SK-N-SH (cell line): Measurements from ENCODE around the gene MGRN1. TPM values are rescaled to one million over a fixed set of nuclear protein-coding genes. Genes with fewer than 3 reads are reported as not detected.

ENCODE experiments used
- CTCF ChIA-PET: fragments of 300-600, 350-600 bp; formaldehyde crosslinking; extraction: SDS; loops from one replicate; lab custom pipeline; 2021; lab: Yijun Ruan, JAX
- POLR2A ChIA-PET: fragments of 350-600 bp; sonication (Branson Sonifier 250); formaldehyde crosslinking; extraction: SDS; loops from one replicate; lab custom pipeline; 2020; ENCODE audit warnings: antibody characterized with exemption, inconsistent platforms; lab: Yijun Ruan, JAX
- DNase-seq: peaks from one replicate; pipeline ENCODE4 v3.0.0; 2012
- H2AFZ ChIP-seq: fragments of 200-600 bp; sonication (generic); 2 replicates; pipeline ENCODE4 v1.8.1; 2016; ENCODE audit warnings: antibody characterized with exemption, mild to moderate bottlenecking, low read depth
- H3F3A ChIP-seq: fragments of 200-600 bp; sonication (generic); replicated peaks from 2 replicates; pipeline ENCODE3; 2016; ENCODE audit warnings: antibody characterized with exemption, mild to moderate bottlenecking; ENCODE audit not compliant: insufficient read depth
- H3K27ac ChIP-seq, 2 experiments: fragments of 200-500 bp in 1 of 2; fragments of 200-600 bp in 1 of 2; sonication (Bioruptor generic) in 1 of 2; sonication (generic), shearing (Covaris generic) in 1 of 2; 2 replicates each; pipeline versions ENCODE4 v1.5.1 to v1.6.1; 2014 to 2016; ENCODE audit warnings: low read depth in 2 of 2, inconsistent platforms in 1 of 2, low read length in 1 of 2, mild to moderate bottlenecking in 1 of 2, mixed read lengths in 1 of 2
- H3K27me3 ChIP-seq: fragments of 200-600 bp; sonication (generic), shearing (Covaris generic); 2 replicates; pipeline ENCODE4 v1.6.1; 2016; ENCODE audit warnings: mixed run types; ENCODE audit not compliant: insufficient read depth
- H3K36me3 ChIP-seq, 2 experiments: fragments of 200-500 bp in 1 of 2; fragments of 200-600 bp in 1 of 2; sonication (Bioruptor generic) in 1 of 2; sonication (generic) in 1 of 2; replicated peaks in 1 of 2; 2 replicates each; pipeline versions ENCODE3 to v1.5.1; 2014 to 2016; ENCODE audit warnings: low read length in 1 of 2, mild to moderate bottlenecking in 1 of 2; ENCODE audit not compliant: insufficient read depth in 2 of 2, control insufficient read depth in 1 of 2
- H3K4me1 ChIP-seq, 2 experiments: fragments of 200-500 bp in 1 of 2; fragments of 200-600 bp in 1 of 2; sonication (Bioruptor generic) in 1 of 2; sonication (generic), shearing (Covaris generic) in 1 of 2; 2 replicates each; pipeline versions ENCODE4 v1.5.1 to v1.6.1; 2014 to 2016; ENCODE audit warnings: low read depth in 1 of 2, low read length in 1 of 2, mixed run types in 1 of 2; ENCODE audit not compliant: insufficient read depth in 2 of 2, control insufficient read depth in 1 of 2
- H3K4me2 ChIP-seq: fragments of 200-600 bp; sonication (generic), shearing (Covaris generic); 2 replicates; pipeline ENCODE4 v1.6.1; 2017; ENCODE audit warnings: mixed run types
- H3K4me3 ChIP-seq, 2 experiments: fragments of 200-500 bp in 1 of 2; fragments of 200-600 bp in 1 of 2; sonication (Bioruptor generic) in 1 of 2; sonication (generic), shearing (Covaris generic) in 1 of 2; 2 replicates each; pipeline versions ENCODE4 v1.5.1 to v1.8.1; 2014 to 2016; ENCODE audit warnings: low read depth in 2 of 2, inconsistent platforms in 1 of 2, low read length in 1 of 2, mild to moderate bottlenecking in 1 of 2, mixed read lengths in 1 of 2, moderate library complexity in 1 of 2
- H3K79me2 ChIP-seq: fragments of 200-600 bp; sonication (generic); 2 replicates; pipeline ENCODE4 v1.8.1; 2017; ENCODE audit warnings: mild to moderate bottlenecking; ENCODE audit not compliant: insufficient read depth
- H3K9ac ChIP-seq: fragments of 200-600 bp; sonication (generic); 2 replicates; pipeline ENCODE4 v1.6.1; 2017; ENCODE audit warnings: mixed run types
- H3K9me2 ChIP-seq: fragments of 200-600 bp; sonication (generic); 2 replicates; pipeline ENCODE4 v1.6.1; 2017; ENCODE audit warnings: mixed run types
- H3K9me3 ChIP-seq: fragments of 200-600 bp; sonication (generic); 2 replicates; pipeline ENCODE4 v1.6.1; 2017; ENCODE audit warnings: mixed run types, mild to moderate bottlenecking, moderate library complexity
- H4K20me1 ChIP-seq: fragments of 200-600 bp; sonication (generic); 2 replicates; pipeline ENCODE4 v1.6.1; 2017; ENCODE audit warnings: mild to moderate bottlenecking, mixed run types; ENCODE audit not compliant: insufficient read depth
- CHD2 ChIP-seq: fragments of 150-350 bp; IDR thresholded peaks from 2 replicates; pipeline ENCODE4 v1.6.1; 2018; ENCODE audit warnings: low read length; ENCODE audit not compliant: partially characterized antibody
- CTCF ChIP-seq: fragments of 200-600 bp; sonication (generic); IDR thresholded peaks from 2 replicates; pipeline ENCODE4 v1.6.1; 2017; ENCODE audit warnings: antibody characterized with exemption, mild to moderate bottlenecking, moderate library complexity
- EP300 ChIP-seq, 2 experiments: IDR thresholded peaks; 2 replicates each; pipeline versions ENCODE4 v1.4.0 to v1.6.1; 2012; ENCODE audit warnings: borderline replicate concordance in 1 of 2, low read depth in 1 of 2, low read length in 1 of 2
- EZH2phosphoT487 ChIP-seq: fragments of 200-600 bp; sonication (generic); IDR thresholded peaks from 2 replicates; pipeline ENCODE4 v1.6.1; 2017; ENCODE audit warnings: low read depth, mixed run types, mild to moderate bottlenecking, antibody characterized with exemption, moderate library complexity, borderline replicate concordance
- FOSL2 ChIP-seq: IDR thresholded peaks from 2 replicates; pipeline ENCODE4 v1.4.0; 2012; ENCODE audit warnings: low read depth, mild to moderate bottlenecking, moderate library complexity, borderline replicate concordance
- FOXJ3 ChIP-seq: sonication (generic); formaldehyde crosslinking; IDR thresholded peaks from 2 replicates; pipeline ENCODE4 v1.5.1; 2020; ENCODE audit warnings: mild to moderate bottlenecking, missing genetic modification reagents
- GABPA ChIP-seq: IDR thresholded peaks from 2 replicates; pipeline ENCODE4 v1.4.0; 2012; ENCODE audit warnings: low read depth, mild to moderate bottlenecking
- IRF3 ChIP-seq: fragments of 150-350 bp; IDR thresholded peaks from 2 replicates; pipeline ENCODE4 v1.6.1; 2016; ENCODE audit warnings: mild to moderate bottlenecking, low read depth, low read length
- JUND ChIP-seq: IDR thresholded peaks from 2 replicates; pipeline ENCODE4 v1.4.0; 2012
- MAX ChIP-seq: IDR thresholded peaks from 2 replicates; pipeline ENCODE4 v1.4.0; 2012; ENCODE audit warnings: low read depth
- MEF2A ChIP-seq: IDR thresholded peaks from 2 replicates; pipeline ENCODE4 v1.4.0; 2012; ENCODE audit warnings: low read depth, borderline replicate concordance
- NFIC ChIP-seq: IDR thresholded peaks from 2 replicates; pipeline ENCODE4 v1.4.0; 2012; ENCODE audit warnings: borderline replicate concordance
- PBX3 ChIP-seq: IDR thresholded peaks from 2 replicates; pipeline ENCODE4; 2012
- POLR2AphosphoS5 ChIP-seq: IDR thresholded peaks from 2 replicates; pipeline ENCODE4 v1.6.1; 2012; ENCODE audit warnings: low read depth, low read length
- RAD21 ChIP-seq: IDR thresholded peaks from 2 replicates; pipeline ENCODE4 v1.6.1; 2012; ENCODE audit warnings: mild to moderate bottlenecking, low read length
- RCOR1 ChIP-seq: fragments of 150-350 bp; IDR thresholded peaks from 2 replicates; pipeline ENCODE4 v1.6.1; 2017; ENCODE audit warnings: antibody characterized with exemption, low read length
- RFX5 ChIP-seq: IDR thresholded peaks from 2 replicates; pipeline ENCODE4 v1.6.1; 2012; ENCODE audit warnings: mild to moderate bottlenecking, improper control_type of control experiment, low read length
- TCF12 ChIP-seq: IDR thresholded peaks from 2 replicates; pipeline ENCODE4 v1.4.0; 2012
- USF1 ChIP-seq: IDR thresholded peaks from 2 replicates; pipeline ENCODE4 v1.4.0; 2012; ENCODE audit warnings: low read depth, borderline replicate concordance
- YY1 ChIP-seq: IDR thresholded peaks from 2 replicates; pipeline ENCODE4 v1.4.0; 2012; ENCODE audit warnings: low read depth, mild to moderate bottlenecking
- ZBTB33 ChIP-seq: IDR thresholded peaks from 2 replicates; pipeline ENCODE4 v1.4.0; 2012; ENCODE audit warnings: low read depth, borderline replicate concordance
- WGBS: methylation state at CpG from one replicate; pipeline ENCODE4 v1.1.6; 2017; ENCODE audit warnings: low lambda C conversion rate; 5-methylcytosine and 5-hydroxymethylcytosine counted together
- polyA plus RNA-seq, 3 experiments: library from polyadenylated mRNA; depleted of rRNA; stranded (reverse); fragments of >200 nt; gene quantifications; 2 replicates each; pipeline ENCODE4 v1.2.3, GENCODE V29; 2012

Gene MGRN1
- polyA plus RNA-seq, 1 of the 3 experiments (the other 2 are of a cell fraction): 13.3 TPM

GRCh38 chr16:4661661-4662060 lies 37.0 kb downstream of the MGRN1 start (continued):
- TF ChIP-seq ZBTB33: no peak
- TF ChIP-seq CHD2: no peak
- no peak for TF ChIP-seq PBX3
- TF ChIP-seq USF1: no peak
- no peak for TF ChIP-seq MEF2A
- no peak for TF ChIP-seq JUND
- no peak for TF ChIP-seq IRF3

- Histone ChIP-seq H4K20me1 (peaks cover 4% of the 10 kb centered on the region; the same call in 1 of the 2 replicates), H3K4me1 (no peaks in the 10 kb centered on the region), H3K27ac (no peak overlapping the region), H3F3A (no peaks in the 10 kb centered on the region), H3K9ac (no peak overlapping the region), H3K79me2 (no peaks in the 10 kb centered on the region), H3K27me3 (no peaks in the 10 kb centered on the region), H3K36me3 (peaks cover 3 to 26% of the 10 kb centered on the region in 2 experiments)
- 93% methylated on average over 5 of the region's 5 CpGs for WGBS
- no peak for DNase-seq
- TF ChIP-seq POLR2AphosphoS5 (no peak), EZH2phosphoT487 (no peak), RFX5 (no peak), MAX (no peak), NFIC (no peak), FOXJ3 (CRISPR knock-in tag) (no peak), GABPA (no peak), RAD21 (no peak), JUND (no peak), CHD2 (no peak), TCF12 (no peak), RCOR1 (no peak), EP300 (IDR thresholded peaks at IDR 0.05; ENCODE audit: borderline replicate concordance in 1 of 2, low read depth in 1 of 2, low read length in 1 of 2) (no peak), CTCF (no peak), FOSL2 (no peak), YY1 (no peak), ZBTB33 (no peak)
- TF ChIP-seq, all 33 proteins: peak for 0
- no peak overlapping the region for H3K4me3 ChIP-seq
- CTCF ChIA-PET: no interaction called here
- no peak overlapping the region for H2AFZ ChIP-seq
- H3K9me2 ChIP-seq: no peaks in the 10 kb centered on the region
- no peak overlapping the region for H3K4me2 ChIP-seq
- POLR2A ChIA-PET: no interaction called here
- no peaks in the 10 kb centered on the region for H3K9me3 ChIP-seq
Observed at GRCh38 chr16:4663465-4663776, 38.8 kb downstream of the MGRN1 start.
